IMR-90 (cell line): ENCODE measurements around the gene KRTAP10-10. TPM values are rescaled to one million over a fixed set of nuclear protein-coding genes. Genes with fewer than 3 reads are reported as not detected.

ENCODE experiments used
- ATAC-seq: fragments of 200-7000 bp; cut with Tn5 transposase; 2 replicates; pipeline ENCODE4 v1.9.1; 2020; ENCODE audit warnings: low read depth, mild to moderate bottlenecking, moderate library complexity
- BruUV-seq: library from RNA; stranded (reverse); fragments of 400-500 nt; replicated peaks from 2 replicates; lab custom pipeline; 2021; lab: Mats Ljungman, UMichigan
- CTCF ChIA-PET: fragments of 300-600 bp; formaldehyde crosslinking; extraction: SDS; loops from one replicate; lab custom pipeline; 2021; ENCODE audit warnings: antibody characterized with exemption; lab: Yijun Ruan, JAX
- POLR2A ChIA-PET: fragments of 300-600 bp; sonication (Branson Sonifier 250); formaldehyde crosslinking; loops from one replicate; lab custom pipeline; 2022; ENCODE audit warnings: antibody characterized with exemption; ENCODE audit not compliant: unreplicated experiment; lab: Charles Lee
- DNase-seq: peaks from one replicate; pipeline ENCODE4 v3.0.0; 2013
- H2AFZ ChIP-seq: replicated peaks from 2 replicates; pipeline ENCODE3; 2013; ENCODE audit warnings: low read length, mild to moderate bottlenecking; ENCODE audit not compliant: poor library complexity
- H2AK5ac ChIP-seq: 2 replicates; pipeline ENCODE4 v1.6.1; 2013; ENCODE audit warnings: low read depth, low read length, inconsistent platforms
- H2AK9ac ChIP-seq: replicated peaks from 2 replicates; pipeline ENCODE3; 2013; ENCODE audit warnings: mild to moderate bottlenecking, low read depth, low read length, moderate library complexity; ENCODE audit not compliant: poor library complexity
- H2BK120ac ChIP-seq: 2 replicates; pipeline ENCODE4 v1.6.1; 2013; ENCODE audit warnings: low read depth, low read length, inconsistent platforms
- H2BK15ac ChIP-seq: 3 replicates; pipeline ENCODE4 v1.6.1; 2013; ENCODE audit warnings: low read depth, low read length, inconsistent platforms
- H2BK20ac ChIP-seq: 2 replicates; pipeline ENCODE4 v1.6.1; 2013; ENCODE audit warnings: low read depth, mild to moderate bottlenecking, inconsistent platforms, low read length, moderate library complexity
- H2BK5ac ChIP-seq: 2 replicates; pipeline ENCODE4 v1.6.1; 2013; ENCODE audit warnings: mild to moderate bottlenecking, low read depth, low read length, inconsistent platforms; ENCODE audit not compliant: poor library complexity, severe bottlenecking
- H3K14ac ChIP-seq: replicated peaks from 2 replicates; pipeline ENCODE4 v1.6.1; 2013; ENCODE audit warnings: low read depth, low read length, inconsistent platforms
- H3K18ac ChIP-seq: 2 replicates; pipeline ENCODE4 v1.6.1; 2013; ENCODE audit warnings: low read depth, low read length, control low read depth
- H3K23ac ChIP-seq: 2 replicates; pipeline ENCODE4 v1.6.1; 2013; ENCODE audit warnings: low read depth, low read length, inconsistent platforms
- H3K27ac ChIP-seq: 2 replicates; pipeline ENCODE4 v1.5.1; 2013; ENCODE audit warnings: mild to moderate bottlenecking, control low read depth, low read length; ENCODE audit not compliant: insufficient read depth
- H3K27me3 ChIP-seq: 2 replicates; pipeline ENCODE4 v1.6.1; 2013; ENCODE audit warnings: low read length; ENCODE audit not compliant: control insufficient read depth, insufficient read depth
- H3K36me3 ChIP-seq: 2 replicates; pipeline ENCODE4 v1.6.1; 2013; ENCODE audit warnings: low read length, mixed read lengths; ENCODE audit not compliant: control insufficient read depth, insufficient read depth
- H3K4ac ChIP-seq: 2 replicates; pipeline ENCODE4 v1.6.1; 2013; ENCODE audit warnings: low read depth, low read length, inconsistent platforms
- H3K4me1 ChIP-seq: 2 replicates; pipeline ENCODE4 v1.6.1; 2013; ENCODE audit warnings: low read length, mixed read lengths; ENCODE audit not compliant: control insufficient read depth, insufficient read depth
- H3K4me2 ChIP-seq: 2 replicates; pipeline ENCODE4 v1.6.1; 2013; ENCODE audit warnings: low read depth, mild to moderate bottlenecking, control low read depth, low read length, moderate library complexity
- H3K4me3 ChIP-seq: 2 replicates; pipeline ENCODE4 v1.5.1; 2013; ENCODE audit warnings: low read depth, mild to moderate bottlenecking, control low read depth, low read length, moderate library complexity; ENCODE audit not compliant: insufficient read depth
- H3K56ac ChIP-seq: 2 replicates; pipeline ENCODE4 v1.6.1; 2013; ENCODE audit warnings: low read length, inconsistent platforms; ENCODE audit not compliant: insufficient read depth; ENCODE audit errors: extremely low read depth
- H3K79me1 ChIP-seq, 2 experiments: 2 replicates each; pipeline ENCODE4 v1.6.1; 2013; ENCODE audit warnings: low read length in 2 of 2, inconsistent platforms in 1 of 2, low read depth in 1 of 2
- H3K9ac ChIP-seq: 2 replicates; pipeline ENCODE4 v1.6.1; 2013; ENCODE audit warnings: low read depth, low read length, control low read depth
- H3K9me1 ChIP-seq: 2 replicates; pipeline ENCODE4 v1.6.1; 2013; ENCODE audit warnings: low read length, inconsistent platforms; ENCODE audit not compliant: insufficient read depth
- H3K9me3 ChIP-seq: 2 replicates; pipeline ENCODE4 v1.6.1; 2013; ENCODE audit warnings: low read length; ENCODE audit not compliant: control insufficient read depth, insufficient read depth
- H4K20me1 ChIP-seq: 2 replicates; pipeline ENCODE4 v1.6.1; 2013; ENCODE audit warnings: low read length, inconsistent platforms; ENCODE audit not compliant: insufficient read depth
- H4K5ac ChIP-seq: 2 replicates; pipeline ENCODE4 v1.6.1; 2013; ENCODE audit warnings: mild to moderate bottlenecking, low read depth, low read length, control low read depth
- H4K8ac ChIP-seq, 2 experiments: 2 replicates each; pipeline ENCODE4 v1.6.1; 2013; ENCODE audit warnings: low read depth in 2 of 2, low read length in 2 of 2, control low read depth in 1 of 2, inconsistent platforms in 1 of 2
- H4K91ac ChIP-seq: 2 replicates; pipeline ENCODE4 v1.6.1; 2013; ENCODE audit warnings: low read depth, low read length, inconsistent platforms; ENCODE audit not compliant: insufficient read depth
- BHLHE40 ChIP-seq: fragments of 150-350 bp; IDR thresholded peaks from 2 replicates; pipeline ENCODE4 v1.6.1; 2016; ENCODE audit warnings: mild to moderate bottlenecking, low read depth, low read length
- CEBPB ChIP-seq: IDR thresholded peaks from 2 replicates; pipeline ENCODE4 v1.6.1; 2012; ENCODE audit warnings: low read depth, low read length, improper control_type of control experiment
- CHD1 ChIP-seq: IDR thresholded peaks from 2 replicates; pipeline ENCODE4 v1.6.1; 2012; ENCODE audit warnings: low read depth, low read length, improper control_type of control experiment
- CTCF ChIP-seq: conservative IDR thresholded peaks from 2 replicates; pipeline ENCODE4 v1.5.1; 2012; ENCODE audit warnings: mild to moderate bottlenecking, low read depth, low read length, improper control_type of control experiment
- ELK1 ChIP-seq: fragments of 150-350 bp; IDR thresholded peaks from 2 replicates; pipeline ENCODE4 v1.6.1; 2016; ENCODE audit warnings: low read depth, mild to moderate bottlenecking, low read length, moderate library complexity, borderline replicate concordance
- FOS ChIP-seq: fragments of 150-350 bp; IDR thresholded peaks from 2 replicates; pipeline ENCODE4 v1.6.1; 2016; ENCODE audit warnings: low read depth, low read length
- MAFK ChIP-seq: IDR thresholded peaks from 2 replicates; pipeline ENCODE4 v1.6.1; 2012; ENCODE audit warnings: low read depth, low read length, improper control_type of control experiment
- MAZ ChIP-seq: IDR thresholded peaks from 2 replicates; pipeline ENCODE4 v1.6.1; 2012; ENCODE audit warnings: low read depth, mild to moderate bottlenecking, low read length, improper control_type of control experiment, moderate library complexity, borderline replicate concordance
- MXI1 ChIP-seq: IDR thresholded peaks from 2 replicates; pipeline ENCODE4 v1.6.1; 2012; ENCODE audit warnings: low read depth, mild to moderate bottlenecking, low read length, moderate library complexity, borderline replicate concordance
- NFE2L2 ChIP-seq: fragments of 150-350 bp; IDR thresholded peaks from 2 replicates; pipeline ENCODE4 v1.6.1; 2016; ENCODE audit warnings: low read depth, mild to moderate bottlenecking, low read length
- POLR2A ChIP-seq: IDR thresholded peaks from 2 replicates; pipeline ENCODE4 v1.6.1; 2012; ENCODE audit warnings: mild to moderate bottlenecking, low read depth, low read length
- RAD21 ChIP-seq: IDR thresholded peaks from 2 replicates; pipeline ENCODE4 v1.6.1; 2012; ENCODE audit warnings: low read length, improper control_type of control experiment
- RCOR1 ChIP-seq: IDR thresholded peaks from 2 replicates; pipeline ENCODE4 v1.6.1; 2012; ENCODE audit warnings: mild to moderate bottlenecking, low read length, improper control_type of control experiment; ENCODE audit not compliant: insufficient replicate concordance
- RFX5 ChIP-seq: IDR thresholded peaks from 2 replicates; pipeline ENCODE4 v1.8.0; 2012; ENCODE audit warnings: low read depth, mild to moderate bottlenecking, low read length, moderate library complexity
- SMC3 ChIP-seq: fragments of 150-350 bp; IDR thresholded peaks from 2 replicates; pipeline ENCODE4 v1.6.1; 2016; ENCODE audit warnings: low read depth, mild to moderate bottlenecking, antibody characterized with exemption, low read length, moderate library complexity
- USF2 ChIP-seq: fragments of 150-350 bp; IDR thresholded peaks from 2 replicates; pipeline ENCODE4 v1.6.1; 2017; ENCODE audit warnings: mild to moderate bottlenecking, antibody characterized with exemption, low read length, low read depth
- WGBS, 2 experiments: methylation state at CpG; one replicate each; pipeline versions ENCODE4 v1.1.5 to v1.1.7; 2013; ENCODE audit warnings: missing lambda C conversion rate in 2 of 2; ENCODE audit not compliant: insufficient read length in 1 of 2; ENCODE audit errors: extremely low coverage in 2 of 2; 5-methylcytosine and 5-hydroxymethylcytosine counted together
- dilution Hi-C: fragments of 300-500 bp; cut with HindIII; formaldehyde crosslinking; loops from one replicate; pipeline ENCODE4 v1.14.3; 2018; ENCODE audit warnings: low sequenced_read_pairs; ENCODE audit not compliant: unreplicated experiment
- in situ Hi-C: fragments of 300-500 bp; cut with MboI; formaldehyde crosslinking; loops from 3 replicates; pipeline ENCODE4 v1.14.3; 2019; ENCODE audit warnings: low sequenced_read_pairs, inconsistent platforms, mixed read lengths
- intact Hi-C: fragments of 100-400 bp; cut with micrococcal nuclease; formaldehyde crosslinking; loops from 2 replicates; pipeline ENCODE4 v1.10.0; 2022
- polyA plus RNA-seq, 3 experiments: library from polyadenylated mRNA; depleted of rRNA; stranded (reverse); fragments of >200 nt; gene quantifications; 2 replicates each; pipeline ENCODE4 v1.2.3, GENCODE V29; 2012; ENCODE audit warnings: low replicate concordance in 1 of 3
- total RNA-seq: library from RNA; depleted of rRNA; stranded (reverse); fragments of >200 nt; gene quantifications from 2 replicates; pipeline ENCODE4 v1.2.3, GENCODE V29; 2012

Gene KRTAP10-10
- total and polyA plus RNA-seq, 2 of the 4 experiments (the other 2 are of a cell fraction): not detected

GRCh38 chr21:44616591-44616926 lies 20.6 kb upstream of the KRTAP10-10 start:
- Histone ChIP-seq H3K23ac (no peak overlapping the region), H4K5ac (no peak overlapping the region), H2BK5ac (no peak overlapping the region), H3K9me3 (peaks cover 12% of the 10 kb centered on the region), H2AFZ (no peak overlapping the region), H3K4me1 (no peaks in the 10 kb centered on the region), H4K20me1 (no peaks in the 10 kb centered on the region), H2BK20ac (no peak overlapping the region), H3K9ac (no peak overlapping the region), H3K4ac (no peak overlapping the region), H3K14ac (no peak overlapping the region), H3K27ac (no peak overlapping the region), H3K36me3 (no peaks in the 10 kb centered on the region), H2AK9ac (no peak overlapping the region), H3K4me2 (no peak overlapping the region), H3K56ac (no peak overlapping the region), H4K8ac (no peak overlapping the region), H3K27me3 (peaks cover 3% of the 10 kb centered on the region; the same call in 1 of the 2 replicates), H3K18ac (no peak overlapping the region), H2AK5ac (no peak overlapping the region), H3K9me1 (no peaks in the 10 kb centered on the region), H2BK15ac (no peak overlapping the region), H3K79me1 (no peaks in the 10 kb centered on the region), H3K4me3 (no peak overlapping the region), H4K91ac (no peak overlapping the region), H2BK120ac (no peak overlapping the region)
- TF ChIP-seq CTCF (no peak), SMC3 (no peak), FOS (no peak), MXI1 (no peak), BHLHE40 (no peak), RCOR1 (no peak), MAZ (no peak), POLR2A (no peak), ELK1 (no peak), USF2 (no peak), CHD1 (no peak), RFX5 (no peak), CEBPB (no peak), MAFK (no peak), NFE2L2 (no peak), RAD21 (no peak)
- DNase-seq (no peak), ATAC-seq (no peak)
- dilution Hi-C loops: no loop called here
- no TSS peak for BruUV-seq
- CTCF ChIA-PET: no interaction called here
- POLR2A ChIA-PET: no interaction called here
- WGBS, 2 experiments: 66% methylated on average over 11 of the region's 16 CpGs; no CpG with 5 or more reads in 1 of the 2 experiments
- intact Hi-C loops: no loop called here
- in situ Hi-C loops: no loop called here
